Astrocyte of the hippocampus (primary cell): ENCODE results near the gene CRIM1.

Source experiments
- DNase-seq: peaks from one replicate; pipeline ENCODE4 v3.0.0; 2011; ENCODE audit warnings: low read depth, low spot score

Gene CRIM1

GRCh38 chr2:36578343-36579296 lies 223.0 kb downstream of the CRIM1 start:
- DNase-seq = peak; percentile 46

GRCh38 chr2:36579297-36579664 lies 223.7 kb downstream of the CRIM1 start:
- DNase-seq = no peak

- DNase-seq = peak; percentile 36
These were observed 227.0 kb downstream of the CRIM1 start for GRCh38 chr2:36582538-36582937.

GRCh38 chr2:36582951-36583350 lies 227.4 kb downstream of the CRIM1 start:
- peak; percentile 20 for DNase-seq

GRCh38 chr2:36584148-36584794 lies 228.7 kb downstream of the CRIM1 start:
- no peak for DNase-seq

GRCh38 chr2:36586672-36587071 lies 231.1 kb downstream of the CRIM1 start:
- DNase-seq = no peak

- no peak for DNase-seq
These were observed 231.5 kb downstream of the CRIM1 start for GRCh38 chr2:36587101-36587500.

- DNase-seq = no peak
These were observed 232.0 kb downstream of the CRIM1 start for GRCh38 chr2:36587556-36587955.

- DNase-seq = no peak
These were observed 233.7 kb downstream of the CRIM1 start for GRCh38 chr2:36589230-36589630.

- DNase-seq = no peak
These were observed 239.3 kb downstream of the CRIM1 start for GRCh38 chr2:36594849-36595248.

GRCh38 chr2:36596397-36596796 lies 240.8 kb downstream of the CRIM1 start:
- no peak for DNase-seq

- no peak for DNase-seq
These were observed 241.5 kb downstream of the CRIM1 start for GRCh38 chr2:36597003-36597531.

- peak; percentile 92 for DNase-seq
These were observed 242.2 kb downstream of the CRIM1 start, which contains the start of gene FEZ2 for GRCh38 chr2:36597532-36598377. Gene FEZ2, minus strand, starts transcription at chr2:36598168. Its CDS starts 26 bp downstream, at chr2:36598142.
